ENCODE data around the gene FAM200B.

FAM200B gene

DNA sequence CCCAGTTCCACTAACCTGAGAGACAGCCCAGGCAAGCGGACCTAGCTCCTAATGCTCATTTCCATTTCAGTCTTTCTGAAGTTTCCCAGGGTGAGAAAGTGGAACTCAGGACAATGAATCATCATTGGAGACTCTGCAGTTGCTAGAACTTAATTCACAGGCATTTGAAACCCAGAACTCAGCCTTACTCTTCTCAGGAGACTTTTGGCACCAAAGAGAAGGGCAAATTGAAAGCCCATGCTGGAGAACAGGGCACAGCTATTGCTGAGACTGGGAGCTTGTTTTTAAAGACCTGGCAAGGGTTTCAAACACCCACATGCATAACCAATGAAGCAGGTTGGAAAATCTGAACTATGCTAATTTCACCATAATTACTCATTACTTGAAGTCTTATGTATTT lies 57.2 kb downstream of the FAM200B start:
- no peak for DNase-seq

Data from DMS79 (cell line).